Type B pancreatic cell (in vitro differentiated cells): Measurements from ENCODE around the gene MARS1. TPM values are rescaled to one million over a fixed set of nuclear protein-coding genes. Genes with fewer than 3 reads are reported as not detected.

Experiments used
- DNase-seq: peaks from one replicate; pipeline ENCODE4 v3.0.0; 2021; ENCODE audit warnings: mixed read lengths; ENCODE audit not compliant: unreplicated experiment; ENCODE audit errors: extremely low spot score
- H3K27ac Mint-ChIP-seq: 2 replicates; pipeline ENCODE4 v1.8.0; 2021; ENCODE audit warnings: mild to moderate bottlenecking, mixed read lengths
- H3K27me3 Mint-ChIP-seq: 2 replicates; pipeline ENCODE4 v1.8.0; 2021; ENCODE audit warnings: mixed read lengths
- H3K36me3 Mint-ChIP-seq: 2 replicates; pipeline ENCODE4 v1.8.0; 2021; ENCODE audit warnings: mixed read lengths
- H3K4me1 Mint-ChIP-seq: one replicate; pipeline ENCODE4 v1.8.0; 2021; ENCODE audit warnings: mixed read lengths; ENCODE audit not compliant: unreplicated experiment
- H3K4me3 Mint-ChIP-seq: 2 replicates; pipeline ENCODE4 v1.8.0; 2021; ENCODE audit warnings: mild to moderate bottlenecking, mixed read lengths
- H3K9me3 Mint-ChIP-seq: 2 replicates; pipeline ENCODE4 v1.8.0; 2021; ENCODE audit warnings: mixed read lengths
- CTCF ChIP-seq: fragments of 200-600 bp; sonication (generic); conservative IDR thresholded peaks from 2 replicates; pipeline ENCODE4 v1.5.0; 2021; ENCODE audit warnings: antibody characterized with exemption, mild to moderate bottlenecking
- total RNA-seq: library from RNA; stranded (reverse); gene quantifications from 2 replicates; pipeline ENCODE4 v1.2.1, GENCODE V29; 2021; ENCODE audit warnings: low replicate concordance

The MARS1 gene
- total RNA-seq, 1 donor from 2014 or later = 200 TPM

- TF ChIP-seq CTCF = no peak
- Mint-ChIP-seq H3K9me3 (peaks cover 2% of the 10 kb centered on the region), H3K4me3 (peak overlapping the region; percentile 72), H3K27ac (no peak overlapping the region), H3K27me3 (peaks cover 13% of the 10 kb centered on the region), H3K36me3 (no peaks in the 10 kb centered on the region), H3K4me1 (peaks cover 19% of the 10 kb centered on the region)
- no peak for DNase-seq
These were observed 32.3 kb upstream of the MARS1 start for GRCh38 chr12:57455374-57456144.

GRCh38 chr12:57456145-57456700 is 31.6 kb upstream of the MARS1 start:
- H3K36me3 Mint-ChIP-seq = no peaks in the 10 kb centered on the region
- H3K27ac Mint-ChIP-seq = no peak overlapping the region
- H3K4me3 Mint-ChIP-seq = peak overlapping the region; percentile 72
- H3K9me3 Mint-ChIP-seq = no peaks in the 10 kb centered on the region
- H3K4me1 Mint-ChIP-seq = peaks cover 19% of the 10 kb centered on the region
- peaks cover 13% of the 10 kb centered on the region for H3K27me3 Mint-ChIP-seq
- peak; percentile 73 for TF ChIP-seq CTCF
- no peak for DNase-seq

- peaks cover 13% of the 10 kb centered on the region for H3K27me3 Mint-ChIP-seq
- no peak overlapping the region for H3K4me3 Mint-ChIP-seq
- no peaks in the 10 kb centered on the region for H3K9me3 Mint-ChIP-seq
- no peak for TF ChIP-seq CTCF
- peaks cover 19% of the 10 kb centered on the region for H3K4me1 Mint-ChIP-seq
- no peak overlapping the region for H3K27ac Mint-ChIP-seq
- no peaks in the 10 kb centered on the region for H3K36me3 Mint-ChIP-seq
- no peak for DNase-seq
These were observed 31.0 kb upstream of the MARS1 start for GRCh38 chr12:57456737-57457490.

- Mint-ChIP-seq H3K27ac (peak overlapping the region; percentile 94), H3K27me3 (peaks cover 19% of the 10 kb centered on the region), H3K4me3 (peak overlapping the region; percentile 99), H3K4me1 (peaks cover 26% of the 10 kb centered on the region), H3K36me3 (no peaks in the 10 kb centered on the region), H3K9me3 (no peaks in the 10 kb centered on the region)
- no peak for TF ChIP-seq CTCF
- DNase-seq = no peak
These were observed 29.2 kb upstream of the MARS1 start for GRCh38 chr12:57458665-57459054.

GRCh38 chr12:57459055-57459749 is 28.7 kb upstream of the MARS1 start:
- DNase-seq = peak; percentile 95
- Mint-ChIP-seq H3K27ac (peak overlapping the region; percentile 94), H3K27me3 (peaks cover 19% of the 10 kb centered on the region), H3K36me3 (no peaks in the 10 kb centered on the region), H3K9me3 (no peaks in the 10 kb centered on the region), H3K4me1 (peaks cover 26% of the 10 kb centered on the region), H3K4me3 (peak overlapping the region; percentile 99)
- peak; percentile 93 for TF ChIP-seq CTCF
